ENCODE results near the gene IL23R. TPM values are rescaled to one million over a fixed set of nuclear protein-coding genes. Genes with fewer than 3 reads are reported as not detected.

The IL23R gene
- total RNA-seq, 1 experiment from 2014 or later: not detected

DNA sequence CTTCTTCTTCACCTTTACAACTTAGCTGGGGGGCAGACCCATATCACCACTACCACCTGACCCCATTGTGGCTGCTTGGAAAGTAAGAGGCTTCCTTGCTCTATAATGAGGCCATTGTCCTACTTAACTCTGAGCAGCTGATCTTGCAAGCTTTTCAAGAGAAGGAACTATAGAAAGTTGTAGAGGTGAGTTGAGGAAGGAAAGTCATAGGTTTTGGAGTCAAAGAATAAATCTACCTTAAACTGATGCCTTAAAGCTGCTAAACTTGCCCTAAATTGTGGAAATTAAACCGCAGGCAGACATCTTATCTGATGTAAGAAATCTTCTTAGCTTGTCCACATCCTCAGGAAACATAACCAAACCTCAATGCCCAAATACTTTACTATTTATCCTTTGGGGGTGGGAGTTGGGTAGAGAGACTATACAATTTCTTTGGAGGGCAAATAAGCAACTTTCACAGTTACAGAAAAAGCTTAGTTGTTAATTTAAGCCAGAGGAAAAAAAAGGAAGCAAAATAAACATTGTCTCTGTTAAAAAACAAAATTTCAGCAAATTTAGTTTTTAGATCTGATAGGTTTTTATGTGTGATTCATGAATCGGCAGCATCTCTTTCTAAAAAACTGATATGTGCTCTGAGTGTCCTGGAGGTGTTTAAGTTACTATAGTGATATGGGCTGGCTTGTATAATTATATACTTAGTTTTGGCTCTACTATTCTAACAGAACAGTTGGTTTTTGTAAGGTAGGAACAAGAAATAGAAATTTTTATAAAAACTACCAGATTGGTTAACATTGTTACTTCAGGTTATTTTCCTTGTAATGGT lies 4.7 kb downstream of the IL23R start:
- H3K4me1 ChIP-seq (ENCODE audit: control insufficient read depth, insufficient read depth, low read length): no peaks in the 10 kb centered on the region
- H3K4me3 ChIP-seq (ENCODE audit: low read depth in 2 of 2, low read length in 2 of 2): no peak overlapping the region
- no peaks in the 10 kb centered on the region for H3K36me3 ChIP-seq (ENCODE audit: control insufficient read depth, insufficient read depth, low read length)
- POLR2A ChIA-PET: no interaction called here
- intact Hi-C loops (cut with micrococcal nuclease; ENCODE audit: unreplicated experiment): no loop called here
- CTCF ChIA-PET: no interaction called here
- BruUV-seq (replicated peaks): no TSS peak
- DNase-seq (ENCODE audit: low read depth, low spot score) (no peak), ATAC-seq (no peak)
- no peak overlapping the region for H3K27ac ChIP-seq (ENCODE audit: low read length)
- no peaks in the 10 kb centered on the region for H3K27me3 ChIP-seq (ENCODE audit: control insufficient read depth, insufficient read depth, low read length)
- no peaks in the 10 kb centered on the region for H3K9me3 ChIP-seq (ENCODE audit: control insufficient read depth, insufficient read depth, low read depth, low read length)
- TF ChIP-seq, protein P1, sequence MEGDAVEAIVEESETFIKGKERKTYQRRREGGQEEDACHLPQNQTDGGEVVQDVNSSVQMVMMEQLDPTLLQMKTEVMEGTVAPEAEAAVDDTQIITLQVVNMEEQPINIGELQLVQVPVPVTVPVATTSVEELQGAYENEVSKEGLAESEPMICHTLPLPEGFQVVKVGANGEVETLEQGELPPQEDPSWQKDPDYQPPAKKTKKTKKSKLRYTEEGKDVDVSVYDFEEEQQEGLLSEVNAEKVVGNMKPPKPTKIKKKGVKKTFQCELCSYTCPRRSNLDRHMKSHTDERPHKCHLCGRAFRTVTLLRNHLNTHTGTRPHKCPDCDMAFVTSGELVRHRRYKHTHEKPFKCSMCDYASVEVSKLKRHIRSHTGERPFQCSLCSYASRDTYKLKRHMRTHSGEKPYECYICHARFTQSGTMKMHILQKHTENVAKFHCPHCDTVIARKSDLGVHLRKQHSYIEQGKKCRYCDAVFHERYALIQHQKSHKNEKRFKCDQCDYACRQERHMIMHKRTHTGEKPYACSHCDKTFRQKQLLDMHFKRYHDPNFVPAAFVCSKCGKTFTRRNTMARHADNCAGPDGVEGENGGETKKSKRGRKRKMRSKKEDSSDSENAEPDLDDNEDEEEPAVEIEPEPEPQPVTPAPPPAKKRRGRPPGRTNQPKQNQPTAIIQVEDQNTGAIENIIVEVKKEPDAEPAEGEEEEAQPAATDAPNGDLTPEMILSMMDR (IDR thresholded peaks at IDR 0.05): no peak
- TF ChIP-seq, protein P2, sequence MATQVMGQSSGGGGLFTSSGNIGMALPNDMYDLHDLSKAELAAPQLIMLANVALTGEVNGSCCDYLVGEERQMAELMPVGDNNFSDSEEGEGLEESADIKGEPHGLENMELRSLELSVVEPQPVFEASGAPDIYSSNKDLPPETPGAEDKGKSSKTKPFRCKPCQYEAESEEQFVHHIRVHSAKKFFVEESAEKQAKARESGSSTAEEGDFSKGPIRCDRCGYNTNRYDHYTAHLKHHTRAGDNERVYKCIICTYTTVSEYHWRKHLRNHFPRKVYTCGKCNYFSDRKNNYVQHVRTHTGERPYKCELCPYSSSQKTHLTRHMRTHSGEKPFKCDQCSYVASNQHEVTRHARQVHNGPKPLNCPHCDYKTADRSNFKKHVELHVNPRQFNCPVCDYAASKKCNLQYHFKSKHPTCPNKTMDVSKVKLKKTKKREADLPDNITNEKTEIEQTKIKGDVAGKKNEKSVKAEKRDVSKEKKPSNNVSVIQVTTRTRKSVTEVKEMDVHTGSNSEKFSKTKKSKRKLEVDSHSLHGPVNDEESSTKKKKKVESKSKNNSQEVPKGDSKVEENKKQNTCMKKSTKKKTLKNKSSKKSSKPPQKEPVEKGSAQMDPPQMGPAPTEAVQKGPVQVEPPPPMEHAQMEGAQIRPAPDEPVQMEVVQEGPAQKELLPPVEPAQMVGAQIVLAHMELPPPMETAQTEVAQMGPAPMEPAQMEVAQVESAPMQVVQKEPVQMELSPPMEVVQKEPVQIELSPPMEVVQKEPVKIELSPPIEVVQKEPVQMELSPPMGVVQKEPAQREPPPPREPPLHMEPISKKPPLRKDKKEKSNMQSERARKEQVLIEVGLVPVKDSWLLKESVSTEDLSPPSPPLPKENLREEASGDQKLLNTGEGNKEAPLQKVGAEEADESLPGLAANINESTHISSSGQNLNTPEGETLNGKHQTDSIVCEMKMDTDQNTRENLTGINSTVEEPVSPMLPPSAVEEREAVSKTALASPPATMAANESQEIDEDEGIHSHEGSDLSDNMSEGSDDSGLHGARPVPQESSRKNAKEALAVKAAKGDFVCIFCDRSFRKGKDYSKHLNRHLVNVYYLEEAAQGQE (IDR thresholded peaks at IDR 0.05; ENCODE audit: insufficient read depth in 1 of 2, low read depth in 2 of 2, low read length in 1 of 2): no peak
- in situ Hi-C loops (cut with HindIII; ENCODE audit: low pct_unique_long_range_greater_than_20kb, low sequenced_read_pairs): no loop called here

DNA sequence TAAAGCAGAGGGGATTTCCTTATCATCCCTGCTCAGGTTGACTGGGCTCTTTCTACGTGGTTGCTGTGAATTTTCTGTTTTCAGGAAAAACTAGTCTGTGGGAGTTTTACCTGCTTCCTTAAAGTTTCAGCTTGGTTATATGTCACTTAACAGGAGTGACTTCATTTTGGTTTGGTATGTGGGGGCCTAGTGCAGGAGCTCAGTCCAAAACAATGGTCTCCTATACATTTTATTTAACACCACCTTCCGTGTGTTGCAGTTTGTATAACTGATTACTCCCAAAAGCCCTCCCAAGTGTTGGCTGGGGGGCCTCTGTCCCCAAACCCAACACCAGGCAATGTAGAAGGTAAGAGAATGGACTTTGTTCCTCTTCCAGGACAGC lies 5.3 kb downstream of the IL23R start:
- H3K9me3 ChIP-seq (ENCODE audit: control insufficient read depth, insufficient read depth, low read depth, low read length): no peaks in the 10 kb centered on the region
- H3K4me1 ChIP-seq (ENCODE audit: control insufficient read depth, insufficient read depth, low read length): no peaks in the 10 kb centered on the region
- no peaks in the 10 kb centered on the region for H3K27me3 ChIP-seq (ENCODE audit: control insufficient read depth, insufficient read depth, low read length)
- no peak overlapping the region for H3K27ac ChIP-seq (ENCODE audit: low read length)
- BruUV-seq (replicated peaks): no TSS peak
- CTCF ChIA-PET: no interaction called here
- H3K36me3 ChIP-seq (ENCODE audit: control insufficient read depth, insufficient read depth, low read length): no peaks in the 10 kb centered on the region
- no peak overlapping the region for H3K4me3 ChIP-seq (ENCODE audit: low read depth in 2 of 2, low read length in 2 of 2)
- POLR2A ChIA-PET: no interaction called here
- in situ Hi-C loops (cut with HindIII; ENCODE audit: low pct_unique_long_range_greater_than_20kb, low sequenced_read_pairs): no loop called here
- TF ChIP-seq POLR2AphosphoS5 (IDR thresholded peaks at IDR 0.05; ENCODE audit: low read depth, low read length): no peak
- TF ChIP-seq TCF7L2 (IDR thresholded peaks at IDR 0.05; ENCODE audit: low read depth, low read length): no peak
- TF ChIP-seq, protein P1 (IDR thresholded peaks at IDR 0.05): no peak
- TF ChIP-seq, protein P2 (IDR thresholded peaks at IDR 0.05; ENCODE audit: insufficient read depth in 1 of 2, low read depth in 2 of 2, low read length in 1 of 2): no peak
- no peak for TF ChIP-seq SIN3A (IDR thresholded peaks at IDR 0.05; ENCODE audit: borderline replicate concordance, insufficient read depth, low read depth, low read length)
- intact Hi-C loops (cut with micrococcal nuclease; ENCODE audit: unreplicated experiment): no loop called here
- DNase-seq (ENCODE audit: low read depth, low spot score) (no peak), ATAC-seq (no peak)
